Keratinocyte (primary cell): ENCODE results near the gene CDKN3. TPM values are rescaled to one million over a fixed set of nuclear protein-coding genes. Genes with fewer than 3 reads are reported as not detected.

Experiments
- DNase-seq: peaks from one replicate; pipeline ENCODE4 v3.0.0-alpha.2; 2011; ENCODE audit warnings: low read depth, missing footprints, low spot score
- FAIRE-seq: peaks from 2 replicates; lab custom pipeline; 2011; peaks lifted over from hg19 to GRCh38; lab: Jason Lieb, UNC
- H2AFZ ChIP-seq: 2 replicates; pipeline ENCODE4 v1.6.0; 2012; ENCODE audit warnings: low read length, control low read depth, inconsistent platforms; ENCODE audit not compliant: control insufficient read depth
- H3K27ac ChIP-seq: 2 replicates; pipeline ENCODE4 v1.5.1; 2011; ENCODE audit warnings: low read length; ENCODE audit not compliant: control insufficient read depth, insufficient read depth
- H3K27me3 ChIP-seq: 3 replicates; pipeline ENCODE4 v1.6.0; 2011; ENCODE audit warnings: low read length; ENCODE audit not compliant: control insufficient read depth, insufficient read depth; ENCODE audit errors: extremely low read depth
- H3K36me3 ChIP-seq, 2 experiments: 2 replicates in 1 of 2; 3 replicates in 1 of 2; pipeline ENCODE4 v1.5.1; 2011; ENCODE audit warnings: low read length in 2 of 2, mild to moderate bottlenecking in 1 of 2; ENCODE audit not compliant: control insufficient read depth in 2 of 2, insufficient read depth in 2 of 2; ENCODE audit errors: extremely low read depth in 1 of 2
- H3K4me1 ChIP-seq: 3 replicates; pipeline ENCODE4 v1.5.1; 2011; ENCODE audit warnings: low read length; ENCODE audit not compliant: control insufficient read depth, insufficient read depth; ENCODE audit errors: extremely low read depth
- H3K4me2 ChIP-seq: 3 replicates; pipeline ENCODE4 v1.6.0; 2011; ENCODE audit warnings: low read depth, low read length; ENCODE audit not compliant: control insufficient read depth, insufficient read depth; ENCODE audit errors: extremely low read depth
- H3K4me3 ChIP-seq, 3 experiments: fragments of 200-600 bp in 1 of 3; sonication (generic) in 1 of 3; 2 replicates in 2 of 3; 3 replicates in 1 of 3; pipeline ENCODE4 v1.5.1; 2011 to 2016; ENCODE audit warnings: low read length in 3 of 3, mild to moderate bottlenecking in 3 of 3, control low read depth in 2 of 3, inconsistent platforms in 1 of 3, low read depth in 1 of 3, mixed read lengths in 1 of 3, mixed run types in 1 of 3, moderate library complexity in 1 of 3; ENCODE audit not compliant: control insufficient read depth in 2 of 3, insufficient read depth in 2 of 3; ENCODE audit errors: extremely low read depth in 1 of 3
- H3K79me2 ChIP-seq: 2 replicates; pipeline ENCODE4 v1.6.0; 2012; ENCODE audit warnings: low read length; ENCODE audit not compliant: control insufficient read depth, insufficient read depth
- H3K9ac ChIP-seq: 3 replicates; pipeline ENCODE4 v1.6.0; 2011; ENCODE audit warnings: low read length; ENCODE audit not compliant: control insufficient read depth, insufficient read depth; ENCODE audit errors: extremely low read depth
- H3K9me1 ChIP-seq: 3 replicates; pipeline ENCODE4 v1.6.0; 2011; ENCODE audit warnings: low read length; ENCODE audit not compliant: control insufficient read depth, insufficient read depth; ENCODE audit errors: extremely low read depth
- H3K9me3 ChIP-seq: 2 replicates; pipeline ENCODE4 v1.5.1; 2012; ENCODE audit warnings: low read depth, low read length; ENCODE audit not compliant: control insufficient read depth
- H4K20me1 ChIP-seq: 3 replicates; pipeline ENCODE4 v1.6.0; 2011; ENCODE audit warnings: low read length; ENCODE audit not compliant: control insufficient read depth, insufficient read depth; ENCODE audit errors: extremely low read depth
- EZH2 ChIP-seq: IDR thresholded peaks from one replicate; pipeline ENCODE4 v1.6.1; 2012; ENCODE audit warnings: inconsistent platforms, mild to moderate bottlenecking, low read length, moderate library complexity
- dilution Hi-C: fragments of 300-500 bp; cut with MboI; formaldehyde crosslinking; loops from one replicate; pipeline ENCODE4 v1.7.0; 2020; ENCODE audit warnings: low sequenced_read_pairs; ENCODE audit not compliant: extremely low pct_ligation_motif_present
- polyA plus RNA-seq, 5 experiments: library from polyadenylated mRNA; depleted of rRNA in 3 of 5; stranded (reverse) in 3 of 5; stranded (forward) in 1 of 5; unstranded in 1 of 5; fragments of >200 nt; gene quantifications; 1 replicate in 1 of 5; 2 replicates in 3 of 5; 3 replicates in 1 of 5; pipeline versions ENCODE4 v1.2.1 to v1.2.3, GENCODE V29; 2011 to 2012; ENCODE audit warnings: missing spikeins in 2 of 5, low read depth in 1 of 5, low replicate concordance in 1 of 5
- TF ChIP-seq, protein P1 (sequence below), 3 experiments: IDR thresholded peaks in 1 of 3; conservative IDR thresholded peaks in 1 of 3; optimal IDR thresholded peaks in 1 of 3; 2 replicates in 2 of 3; 3 replicates in 1 of 3; pipeline versions ENCODE3 to v1.5.1; 2011; ENCODE audit warnings: low read length in 3 of 3, mild to moderate bottlenecking in 3 of 3, moderate library complexity in 2 of 3, control low read depth in 1 of 3, inconsistent platforms in 1 of 3; ENCODE audit not compliant: insufficient read depth in 2 of 3; ENCODE audit errors: extremely low read depth in 1 of 3

CDKN3 gene
- polyA plus RNA-seq, 1 donor (not counting 4 experiments of a cell fraction or from before 2014, with no cell fraction given) = 51.6 TPM

DNA sequence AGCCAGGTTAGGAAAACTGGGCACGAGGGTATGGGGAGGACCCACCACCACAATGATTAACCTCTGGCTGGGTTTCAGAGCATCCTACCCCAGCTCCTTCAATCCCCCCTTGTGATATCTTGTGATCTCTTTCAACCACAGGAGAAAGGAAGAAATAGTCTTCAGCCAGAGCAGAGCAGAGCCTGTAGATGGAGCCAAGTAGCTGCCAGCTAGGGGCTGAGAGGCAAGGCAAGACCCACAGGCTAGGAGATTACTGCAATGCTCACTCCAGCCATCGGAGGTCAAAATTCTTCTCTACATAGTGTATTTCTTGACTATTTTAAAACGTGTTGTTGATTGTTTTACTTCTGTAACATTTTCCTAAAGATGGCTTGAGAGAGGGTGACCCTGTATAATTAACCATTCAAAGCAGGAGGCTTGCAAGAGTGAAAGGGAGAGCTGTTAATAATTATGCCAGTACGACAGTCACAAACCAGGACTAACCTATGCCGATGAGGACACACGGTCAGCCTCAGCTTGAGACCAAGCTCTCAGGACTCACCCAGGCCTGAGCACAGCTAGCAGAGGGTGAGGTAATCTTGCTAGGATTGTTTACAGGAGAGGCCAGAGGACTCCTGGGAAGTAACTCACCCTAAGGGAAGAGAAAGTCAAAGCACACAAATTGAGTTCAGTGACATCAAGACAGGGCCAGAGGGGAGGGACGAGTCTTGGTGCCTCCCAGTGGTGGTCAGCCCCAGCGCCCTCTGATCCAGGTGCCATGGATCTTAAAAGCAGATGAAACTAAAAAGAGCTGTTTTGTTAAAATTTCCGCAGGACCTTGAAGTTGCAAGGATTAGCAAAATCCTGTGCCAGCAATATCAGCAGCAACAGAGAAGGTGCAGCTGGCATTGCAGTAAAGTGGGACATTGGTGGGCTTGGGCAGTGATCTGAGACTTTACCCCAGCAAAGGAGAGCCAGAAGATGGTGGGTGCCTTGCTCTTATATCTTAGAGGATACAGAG, 29.8 kb upstream of the CDKN3 start:
- no peaks in the 10 kb centered on the region for H4K20me1 ChIP-seq
- peaks cover 13% of the 10 kb centered on the region for H3K4me1 ChIP-seq
- H2AFZ ChIP-seq = no peak overlapping the region
- H3K79me2 ChIP-seq = no peaks in the 10 kb centered on the region
- DNase-seq = no peak
- H3K36me3 ChIP-seq = no peaks in the 10 kb centered on the region
- no peaks in the 10 kb centered on the region for H3K27me3 ChIP-seq
- H3K4me3 ChIP-seq = no peak overlapping the region
- TF ChIP-seq, protein P1, sequence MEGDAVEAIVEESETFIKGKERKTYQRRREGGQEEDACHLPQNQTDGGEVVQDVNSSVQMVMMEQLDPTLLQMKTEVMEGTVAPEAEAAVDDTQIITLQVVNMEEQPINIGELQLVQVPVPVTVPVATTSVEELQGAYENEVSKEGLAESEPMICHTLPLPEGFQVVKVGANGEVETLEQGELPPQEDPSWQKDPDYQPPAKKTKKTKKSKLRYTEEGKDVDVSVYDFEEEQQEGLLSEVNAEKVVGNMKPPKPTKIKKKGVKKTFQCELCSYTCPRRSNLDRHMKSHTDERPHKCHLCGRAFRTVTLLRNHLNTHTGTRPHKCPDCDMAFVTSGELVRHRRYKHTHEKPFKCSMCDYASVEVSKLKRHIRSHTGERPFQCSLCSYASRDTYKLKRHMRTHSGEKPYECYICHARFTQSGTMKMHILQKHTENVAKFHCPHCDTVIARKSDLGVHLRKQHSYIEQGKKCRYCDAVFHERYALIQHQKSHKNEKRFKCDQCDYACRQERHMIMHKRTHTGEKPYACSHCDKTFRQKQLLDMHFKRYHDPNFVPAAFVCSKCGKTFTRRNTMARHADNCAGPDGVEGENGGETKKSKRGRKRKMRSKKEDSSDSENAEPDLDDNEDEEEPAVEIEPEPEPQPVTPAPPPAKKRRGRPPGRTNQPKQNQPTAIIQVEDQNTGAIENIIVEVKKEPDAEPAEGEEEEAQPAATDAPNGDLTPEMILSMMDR (optimal IDR thresholded peaks at IDR 0.05 in 1 of 3, IDR thresholded peaks at IDR 0.05 in 1 of 3, conservative IDR thresholded peaks at IDR 0.05 in 1 of 3; ENCODE audit: extremely low read depth in 1 of 3, insufficient read depth in 2 of 3, low read length in 3 of 3) = peak; percentile 63 to 72 (median 68)
- no peak for TF ChIP-seq EZH2
- H3K9ac ChIP-seq = no peak overlapping the region
- no peaks in the 10 kb centered on the region for H3K9me1 ChIP-seq
- no peak overlapping the region for H3K27ac ChIP-seq
- no peak overlapping the region for H3K4me2 ChIP-seq
- dilution Hi-C loops = no loop called here
- H3K9me3 ChIP-seq = no peaks in the 10 kb centered on the region
- FAIRE-seq = no peak

DNA sequence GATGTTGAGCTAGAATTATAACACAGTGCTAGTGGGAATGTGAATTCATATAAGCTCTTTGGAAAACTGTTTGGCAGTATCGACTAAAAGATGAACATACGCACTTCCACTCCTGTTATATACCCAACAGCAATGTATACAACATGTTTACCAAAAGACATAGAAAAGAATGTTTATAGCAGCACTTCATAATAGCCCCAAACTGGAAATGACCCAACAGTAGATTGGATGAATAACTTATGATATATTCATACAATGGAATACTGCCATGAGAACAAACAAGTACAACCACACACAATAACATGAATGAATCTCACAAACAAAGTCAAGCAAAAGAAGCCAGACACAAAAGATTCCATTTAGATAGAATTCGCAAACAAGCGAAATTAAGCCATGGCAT, 28.5 kb upstream of the CDKN3 start:
- H2AFZ ChIP-seq = no peak overlapping the region
- H3K79me2 ChIP-seq = no peaks in the 10 kb centered on the region
- no peak overlapping the region for H3K27ac ChIP-seq
- no peaks in the 10 kb centered on the region for H4K20me1 ChIP-seq
- no peak for FAIRE-seq
- H3K4me3 ChIP-seq = no peak overlapping the region
- H3K9me3 ChIP-seq = no peaks in the 10 kb centered on the region
- no peak for DNase-seq
- H3K9me1 ChIP-seq = no peaks in the 10 kb centered on the region
- no peak overlapping the region for H3K4me2 ChIP-seq
- dilution Hi-C loops = no loop called here
- peaks cover 13% of the 10 kb centered on the region for H3K4me1 ChIP-seq
- H3K36me3 ChIP-seq = no peaks in the 10 kb centered on the region
- no peak for TF ChIP-seq EZH2
- TF ChIP-seq, protein P1 (optimal IDR thresholded peaks at IDR 0.05 in 1 of 3, IDR thresholded peaks at IDR 0.05 in 1 of 3, conservative IDR thresholded peaks at IDR 0.05 in 1 of 3; ENCODE audit: extremely low read depth in 1 of 3, insufficient read depth in 2 of 3, low read length in 3 of 3) = no peak
- H3K27me3 ChIP-seq = no peaks in the 10 kb centered on the region
- H3K9ac ChIP-seq = no peak overlapping the region
